GM18511 (cell line): ENCODE measurements around the gene LAMTOR1.

Experiments
- ATAC-seq: cut with Tn5 transposase; IDR thresholded peaks from one replicate; pipeline ENCODE4 v1.9.1; 2021; ENCODE audit warnings: mild to moderate bottlenecking, moderate library complexity; ENCODE audit not compliant: unreplicated experiment

Gene LAMTOR1

DNA sequence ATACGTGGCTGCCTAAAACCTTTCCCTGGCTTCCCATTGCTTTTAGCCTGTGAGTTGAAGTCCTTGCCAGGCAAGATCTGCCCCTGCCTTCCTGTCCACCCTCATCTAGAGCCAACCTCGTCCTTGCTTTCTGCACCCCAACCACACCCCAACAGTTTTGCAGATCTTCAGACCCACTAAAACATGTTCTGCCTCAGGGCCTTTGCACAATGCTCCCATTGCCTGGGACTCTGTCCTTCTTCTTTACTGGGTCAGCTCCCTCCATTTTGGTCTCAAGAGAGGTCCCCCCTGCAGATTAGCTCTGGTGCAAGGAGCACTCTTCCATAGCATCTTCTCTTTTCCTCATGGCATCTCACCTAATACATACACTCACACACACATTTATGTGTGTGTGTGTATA, 17.8 kb upstream of the LAMTOR1 start:
- ATAC-seq, result no peak

- ATAC-seq, result no peak
Observed at GRCh38 chr11:72119198-72119597, 16.1 kb upstream of the LAMTOR1 start.

- no peak for ATAC-seq
Observed at GRCh38 chr11:72116019-72116755, 13.1 kb upstream of the LAMTOR1 start.

DNA sequence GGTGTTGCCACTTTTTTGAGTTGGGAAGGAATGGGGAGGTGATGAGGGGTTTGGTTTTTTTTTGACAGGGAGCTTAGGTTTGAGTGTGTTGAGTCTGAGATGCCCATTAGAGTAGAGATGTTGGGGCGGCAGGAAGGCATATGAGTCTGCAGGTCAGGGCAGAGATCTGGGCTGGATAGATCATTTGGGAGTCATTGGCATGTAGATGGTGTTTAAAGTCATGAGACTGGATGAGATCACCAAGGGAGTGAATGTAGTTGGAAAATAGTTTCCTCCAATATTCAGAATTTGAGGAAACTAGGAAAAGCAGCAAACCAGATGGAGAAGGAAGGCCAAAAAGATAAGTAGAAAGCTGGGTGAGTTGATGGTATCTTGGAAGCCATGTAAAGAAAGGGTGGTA, 11.5 kb upstream of the LAMTOR1 start:
- no peak for ATAC-seq

- ATAC-seq, result peak; percentile 1
Observed at GRCh38 chr11:72112978-72113808, 10.1 kb upstream of the LAMTOR1 start.

DNA sequence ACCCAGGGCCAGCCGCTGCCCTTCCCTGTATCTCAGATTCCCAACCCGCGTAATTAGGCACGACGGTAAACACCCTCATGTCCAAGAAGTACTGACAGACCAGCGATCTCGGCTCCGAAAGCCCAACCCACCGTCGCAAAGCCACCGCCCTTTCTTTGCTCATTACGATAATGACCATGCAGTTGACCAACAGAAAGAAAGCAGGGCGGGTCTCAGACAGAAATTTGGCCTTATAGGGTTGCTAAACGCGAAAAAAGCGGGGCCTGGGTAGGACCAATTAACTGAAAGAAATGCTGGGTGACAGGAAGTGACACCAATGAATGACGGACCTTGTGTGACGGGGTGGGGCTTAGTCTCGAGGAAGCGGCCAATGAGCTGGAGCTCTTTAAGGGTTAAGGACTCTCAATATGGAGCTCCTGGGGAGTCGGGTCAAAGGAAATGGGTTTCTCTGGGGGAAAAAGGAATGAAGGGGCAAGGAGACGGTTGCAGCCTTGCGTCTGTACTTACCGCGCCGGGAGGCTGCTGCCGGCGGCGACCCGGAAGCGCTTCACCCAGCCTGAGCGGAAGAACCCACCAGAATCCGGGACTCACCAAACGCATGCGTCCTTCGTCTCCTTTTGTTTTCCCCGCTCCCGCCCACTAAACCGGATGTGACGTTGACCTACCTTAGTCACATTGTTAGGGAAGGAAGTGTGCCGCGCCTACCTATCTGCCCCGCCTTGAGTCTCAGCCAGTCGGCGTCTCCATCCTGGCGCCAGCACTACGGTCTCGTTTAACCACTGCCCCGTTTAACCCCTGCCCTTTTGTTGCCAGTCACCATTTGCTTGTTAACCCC, 9.3 kb upstream of the LAMTOR1 start, which contains the start of gene ANAPC15:
ANAPC15 (minus strand) TSS at position 553 of the 835 bp plus-strand sequence. CDS start 1,419 bp downstream, outside the sequence.
- ATAC-seq, result peak; percentile 95

- peak; percentile 10 for ATAC-seq
Observed at GRCh38 chr11:72111300-72112142, 8.4 kb upstream of the LAMTOR1 start.

DNA sequence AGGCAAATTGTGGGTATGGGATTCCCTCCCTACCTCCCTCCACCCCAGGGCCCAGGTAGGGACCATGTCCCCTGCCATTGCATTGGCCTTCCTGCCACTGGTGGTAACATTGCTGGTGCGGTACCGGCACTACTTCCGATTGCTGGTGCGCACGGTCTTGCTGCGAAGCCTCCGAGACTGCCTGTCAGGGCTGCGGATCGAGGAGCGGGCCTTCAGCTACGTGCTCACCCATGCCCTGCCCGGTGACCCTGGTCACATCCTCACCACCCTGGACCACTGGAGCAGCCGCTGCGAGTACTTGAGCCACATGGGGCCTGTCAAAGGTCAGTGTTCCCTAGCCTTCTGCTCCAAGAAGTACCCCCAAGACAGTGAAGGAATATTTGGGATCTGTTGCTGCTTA, 2.8 kb upstream of the LAMTOR1 start, which contains the start of gene TOMT:
TOMT (plus strand) TSS at position 37 of the 400 bp plus-strand sequence; CDS start at position 65, 28 bp downstream.
- ATAC-seq, result no peak

- no peak for ATAC-seq
Observed at GRCh38 chr11:72103754-72104167, 664 bp upstream of the LAMTOR1 start.

GRCh38 chr11:72102631-72102945, 509 bp downstream of the LAMTOR1 start:
- ATAC-seq, result no peak

GRCh38 chr11:72102162-72102561, 935 bp downstream of the LAMTOR1 start:
- no peak for ATAC-seq

- ATAC-seq, result no peak
Observed at GRCh38 chr11:72100462-72100861, 2.6 kb downstream of the LAMTOR1 start.

- no peak for ATAC-seq
Observed at GRCh38 chr11:72100009-72100408, 3.1 kb downstream of the LAMTOR1 start.

- ATAC-seq, result no peak
Observed at GRCh38 chr11:72098741-72099140, 4.4 kb downstream of the LAMTOR1 start.

DNA sequence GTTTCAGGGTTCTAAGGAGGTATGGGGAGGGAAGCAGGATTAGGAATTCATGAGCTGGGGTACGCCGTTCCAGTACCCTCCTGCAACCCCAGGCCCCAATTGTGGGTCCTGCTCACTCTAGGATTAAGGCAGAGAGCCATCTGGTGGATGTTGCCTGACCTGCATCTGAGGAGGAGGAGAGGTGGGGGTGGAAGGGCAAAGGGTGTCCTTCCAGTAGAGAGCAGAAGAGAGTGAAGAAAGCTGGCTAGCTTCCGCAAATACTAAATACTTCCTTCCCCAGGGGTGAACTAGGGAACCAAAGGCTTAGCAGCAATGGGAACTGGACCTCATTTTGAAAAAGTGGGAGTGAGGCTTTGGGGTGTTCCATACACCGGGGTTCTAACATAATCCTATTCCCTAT, 11.8 kb downstream of the LAMTOR1 start:
- ATAC-seq, result no peak

DNA sequence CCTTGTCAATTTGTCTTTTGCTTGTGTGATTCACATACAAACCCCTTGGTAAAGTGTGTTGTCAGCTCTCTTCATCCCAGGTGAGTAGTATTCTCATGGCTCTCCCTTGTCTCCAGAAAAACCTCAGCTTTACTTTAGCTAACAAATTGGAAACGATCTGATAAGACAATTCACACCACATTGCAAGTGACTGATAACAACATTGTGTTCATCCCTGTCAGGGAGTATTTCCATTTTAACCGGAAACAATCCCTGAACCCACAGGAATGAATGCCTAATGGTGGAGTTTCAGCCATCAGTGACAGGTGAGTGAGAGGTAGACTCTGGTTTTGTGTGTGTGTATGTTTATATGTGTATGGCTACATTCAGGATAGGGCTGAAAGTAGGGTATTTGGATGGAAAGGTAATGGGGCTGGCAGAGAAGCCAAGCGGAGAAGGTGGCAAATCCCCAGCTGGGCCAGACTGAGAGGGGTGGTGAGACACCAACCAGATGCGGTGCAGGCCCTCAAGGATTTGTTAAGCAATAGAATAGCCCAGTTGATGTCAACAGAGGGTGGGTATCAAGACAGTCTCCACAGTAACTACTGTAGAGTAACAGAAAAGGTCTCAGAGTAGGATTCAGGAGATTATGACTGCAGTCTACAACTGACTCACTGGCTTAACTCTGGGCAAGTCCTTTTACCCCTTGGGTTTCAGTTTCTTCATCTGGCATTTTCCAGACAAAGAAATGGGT, 14.9 kb downstream of the LAMTOR1 start:
- no peak for ATAC-seq

GRCh38 chr11:72085621-72086351, 17.3 kb downstream of the LAMTOR1 start:
- no peak for ATAC-seq

- no peak for ATAC-seq
Observed at GRCh38 chr11:72084965-72085364, 18.1 kb downstream of the LAMTOR1 start.

GRCh38 chr11:72084076-72084475, 19.0 kb downstream of the LAMTOR1 start:
- ATAC-seq, result no peak
